Liver (tissue), 9 donors: ENCODE measurements around the gene PRKN. TPM values are rescaled to one million over a fixed set of nuclear protein-coding genes. Genes with fewer than 3 reads are reported as not detected.

Source experiments
- DNase-seq: peaks from one replicate; pipeline ENCODE4 v3.0.0-alpha.2; 2017; ENCODE audit warnings: low spot score
- H3K27ac ChIP-seq, 2 donors: one replicate each; pipeline ENCODE4 v1.7.0; 2013; ENCODE audit warnings: inconsistent platforms in 2 of 2, low read length in 2 of 2, control low read depth in 1 of 2, low read depth in 1 of 2, mild to moderate bottlenecking in 1 of 2
- H3K27me3 ChIP-seq, 4 donors: one replicate each; pipeline versions ENCODE4 v1.6.1 to v1.7.0; 2013; ENCODE audit warnings: low read length in 3 of 4, inconsistent platforms in 1 of 4, mild to moderate bottlenecking in 1 of 4, moderate library complexity in 1 of 4; ENCODE audit not compliant: control insufficient read depth in 4 of 4, insufficient read depth in 4 of 4
- H3K36me3 ChIP-seq, 4 donors: one replicate each; pipeline versions ENCODE4 v1.6.1 to v1.7.0; 2013; ENCODE audit warnings: low read length in 3 of 4, mild to moderate bottlenecking in 3 of 4, low read depth in 1 of 4, moderate library complexity in 1 of 4; ENCODE audit not compliant: control insufficient read depth in 4 of 4, insufficient read depth in 3 of 4
- H3K4me1 ChIP-seq, 4 donors: one replicate each; pipeline versions ENCODE4 v1.6.1 to v1.7.0; 2013; ENCODE audit warnings: low read length in 3 of 4, mild to moderate bottlenecking in 3 of 4, moderate library complexity in 1 of 4; ENCODE audit not compliant: control insufficient read depth in 4 of 4, insufficient read depth in 4 of 4
- H3K4me3 ChIP-seq, 3 donors: one replicate each; pipeline versions ENCODE4 v1.6.1 to v1.7.0; 2013; ENCODE audit warnings: low read length in 3 of 3, control low read depth in 1 of 3, low read depth in 1 of 3, mild to moderate bottlenecking in 1 of 3
- H3K9ac ChIP-seq, 2 donors: one replicate each; pipeline ENCODE4 v1.7.0; 2013; ENCODE audit warnings: low read length in 2 of 2, mild to moderate bottlenecking in 2 of 2, moderate library complexity in 2 of 2, control low read depth in 1 of 2, low read depth in 1 of 2
- H3K9me3 ChIP-seq, 4 donors: one replicate each; pipeline versions ENCODE4 v1.6.1 to v1.7.0; 2013; ENCODE audit warnings: low read length in 3 of 4; ENCODE audit not compliant: control insufficient read depth in 4 of 4
- EGR1 ChIP-seq, 2 donors: IDR thresholded peaks; 2 replicates each; pipeline ENCODE4 v1.6.1; 2016 to 2018; ENCODE audit warnings: antibody characterized with exemption in 2 of 2, low read depth in 2 of 2
- FOXA1 ChIP-seq: IDR thresholded peaks from 2 replicates; pipeline ENCODE4 v1.6.1; 2016; ENCODE audit warnings: antibody characterized with exemption
- FOXA2 ChIP-seq: IDR thresholded peaks from 2 replicates; pipeline ENCODE4 v1.6.1; 2016; ENCODE audit warnings: antibody characterized with exemption
- HNF4A ChIP-seq, 2 donors: conservative IDR thresholded peaks; 2 replicates each; pipeline ENCODE4 v1.6.1; 2016; ENCODE audit warnings: antibody characterized with exemption in 2 of 2, mild to moderate bottlenecking in 2 of 2
- HNF4G ChIP-seq: IDR thresholded peaks from 2 replicates; pipeline ENCODE4 v1.6.1; 2016; ENCODE audit warnings: antibody characterized with exemption
- JUND ChIP-seq, 2 donors: IDR thresholded peaks; 2 replicates each; pipeline ENCODE4 v1.6.1; 2016; ENCODE audit warnings: antibody characterized with exemption in 2 of 2
- RAD21 ChIP-seq, 2 donors: IDR thresholded peaks; 2 replicates each; pipeline ENCODE4 v1.6.1; 2016; ENCODE audit warnings: antibody characterized with exemption in 2 of 2, mild to moderate bottlenecking in 2 of 2
- RXRA ChIP-seq, 2 donors: IDR thresholded peaks; 2 replicates each; pipeline ENCODE4 v1.6.1; 2017 to 2018; ENCODE audit warnings: antibody characterized with exemption in 2 of 2, mild to moderate bottlenecking in 1 of 2
- SP1 ChIP-seq: IDR thresholded peaks from 2 replicates; pipeline ENCODE4 v1.6.1; 2018; ENCODE audit warnings: antibody characterized with exemption, mild to moderate bottlenecking
- TAF1 ChIP-seq: conservative IDR thresholded peaks from 2 replicates; pipeline ENCODE4 v1.6.1; 2016; ENCODE audit warnings: antibody characterized with exemption, mild to moderate bottlenecking
- YY1 ChIP-seq: IDR thresholded peaks from 2 replicates; pipeline ENCODE4 v1.6.1; 2016; ENCODE audit warnings: antibody characterized with exemption, mild to moderate bottlenecking
- WGBS: extraction: QIAGEN DNeasy Blood & Tissue Kit; methylation state at CpG from one replicate; pipeline ENCODE4 v1.1.7; 2013; 5-methylcytosine and 5-hydroxymethylcytosine counted together
- polyA plus RNA-seq, 2 donors: library from polyadenylated mRNA; stranded (reverse) in 1 of 2; unstranded in 1 of 2; fragments of 200-250 nt in 1 of 2; fragments of >200 nt in 1 of 2; fragmentation: Nextera tagmentation in 1 of 2; extraction: Ambion mirVana in 1 of 2; gene quantifications; one replicate each; pipeline versions ENCODE4 v1.2.1 to v1.2.3, GENCODE V29; 2013 to 2015
- total RNA-seq, 2 donors: library from RNA; depleted of rRNA; stranded (reverse); fragments of >200 nt; gene quantifications; one replicate each; pipeline ENCODE4 v1.2.3, GENCODE V29; 2014
- TF ChIP-seq, protein P1 (sequence below): IDR thresholded peaks from 2 replicates; pipeline ENCODE4 v1.6.1; 2016; ENCODE audit warnings: antibody characterized with exemption, mild to moderate bottlenecking
- TF ChIP-seq, protein P2 (sequence below): IDR thresholded peaks from 2 replicates; pipeline ENCODE4 v1.6.1; 2016; ENCODE audit warnings: antibody characterized with exemption
- TF ChIP-seq, protein P3 (sequence below): fragments of 150-350 bp; IDR thresholded peaks from 2 replicates; pipeline ENCODE4 v1.5.1; 2017; ENCODE audit warnings: improper control_type of control experiment, low read depth, low read length; ENCODE audit not compliant: missing input control
- TF ChIP-seq, protein P4 (sequence below): IDR thresholded peaks from 2 replicates; pipeline ENCODE4 v1.6.1; 2016; ENCODE audit warnings: antibody characterized with exemption
- donor health status: healthy.
- donor health status: healthy.
- donor health status: healthy.
- donor health status: healthy.
- donor health status: healthy.

PRKN gene
- total and polyA plus RNA-seq, 4 donors = 0.47 to 4.1 (median 3.2) TPM

DNA sequence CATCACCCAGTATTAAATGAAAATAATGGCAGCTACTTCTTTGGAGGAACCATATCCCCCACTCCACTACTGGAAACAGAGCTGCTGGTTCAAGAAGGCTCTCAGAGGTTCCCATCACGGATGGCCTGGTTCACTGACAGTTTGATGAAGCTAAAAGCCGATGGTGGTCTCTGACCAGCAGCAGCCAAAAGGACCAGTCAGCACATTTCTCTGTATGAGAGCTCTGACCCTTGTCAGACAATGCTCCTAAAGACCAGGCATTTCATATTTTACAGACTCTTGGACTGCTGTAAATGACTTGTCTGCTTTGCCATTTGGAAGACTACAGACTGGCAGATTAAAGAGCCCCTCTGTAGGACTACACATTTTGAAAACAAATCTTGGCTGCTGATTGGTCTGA, 16.6 kb downstream of the PRKN start:
- H3K27ac ChIP-seq = no peak overlapping the region
- DNase-seq = no peak
- no peak overlapping the region for H3K9ac ChIP-seq
- H3K4me3 ChIP-seq = no peak overlapping the region
- TF ChIP-seq FOXA1 = no peak
- no peaks in the 10 kb centered on the region for H3K27me3 ChIP-seq
- 96% methylated on average over 2 of the region's 2 CpGs for WGBS
- H3K4me1 ChIP-seq = no peaks in the 10 kb centered on the region
- H3K36me3 ChIP-seq = no peaks in the 10 kb centered on the region
- H3K9me3 ChIP-seq = no peaks in the 10 kb centered on the region

DNA sequence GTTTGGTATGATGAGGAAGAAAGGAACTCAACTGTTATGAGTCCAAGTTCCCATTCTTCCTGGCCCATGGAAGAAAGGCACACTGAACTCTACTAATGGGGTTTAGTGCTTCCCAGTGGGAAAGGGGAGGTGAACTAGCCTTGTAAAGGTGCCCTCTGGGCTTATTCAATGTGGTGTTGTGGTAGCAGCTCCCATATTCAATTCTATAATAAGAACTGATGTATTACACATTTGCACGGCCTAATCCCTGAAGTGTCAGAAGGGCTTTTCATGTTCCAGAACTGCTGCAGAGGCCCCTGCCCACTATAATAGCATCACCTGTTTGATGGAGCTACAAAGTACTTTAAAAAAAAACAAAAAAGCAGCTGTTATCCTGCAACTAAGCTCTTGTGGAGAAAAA, 17.1 kb downstream of the PRKN start:
- 98% methylated on average over 1 of the region's 1 CpG for WGBS
- Histone ChIP-seq H3K36me3 (no peaks in the 10 kb centered on the region), H3K4me1 (no peaks in the 10 kb centered on the region), H3K9me3 (no peaks in the 10 kb centered on the region), H3K27ac (no peak overlapping the region), H3K4me3 (no peak overlapping the region), H3K9ac (no peak overlapping the region), H3K27me3 (no peaks in the 10 kb centered on the region)
- TF ChIP-seq RAD21 (IDR thresholded peaks at IDR 0.05) = no peak
- TF ChIP-seq, protein P1, sequence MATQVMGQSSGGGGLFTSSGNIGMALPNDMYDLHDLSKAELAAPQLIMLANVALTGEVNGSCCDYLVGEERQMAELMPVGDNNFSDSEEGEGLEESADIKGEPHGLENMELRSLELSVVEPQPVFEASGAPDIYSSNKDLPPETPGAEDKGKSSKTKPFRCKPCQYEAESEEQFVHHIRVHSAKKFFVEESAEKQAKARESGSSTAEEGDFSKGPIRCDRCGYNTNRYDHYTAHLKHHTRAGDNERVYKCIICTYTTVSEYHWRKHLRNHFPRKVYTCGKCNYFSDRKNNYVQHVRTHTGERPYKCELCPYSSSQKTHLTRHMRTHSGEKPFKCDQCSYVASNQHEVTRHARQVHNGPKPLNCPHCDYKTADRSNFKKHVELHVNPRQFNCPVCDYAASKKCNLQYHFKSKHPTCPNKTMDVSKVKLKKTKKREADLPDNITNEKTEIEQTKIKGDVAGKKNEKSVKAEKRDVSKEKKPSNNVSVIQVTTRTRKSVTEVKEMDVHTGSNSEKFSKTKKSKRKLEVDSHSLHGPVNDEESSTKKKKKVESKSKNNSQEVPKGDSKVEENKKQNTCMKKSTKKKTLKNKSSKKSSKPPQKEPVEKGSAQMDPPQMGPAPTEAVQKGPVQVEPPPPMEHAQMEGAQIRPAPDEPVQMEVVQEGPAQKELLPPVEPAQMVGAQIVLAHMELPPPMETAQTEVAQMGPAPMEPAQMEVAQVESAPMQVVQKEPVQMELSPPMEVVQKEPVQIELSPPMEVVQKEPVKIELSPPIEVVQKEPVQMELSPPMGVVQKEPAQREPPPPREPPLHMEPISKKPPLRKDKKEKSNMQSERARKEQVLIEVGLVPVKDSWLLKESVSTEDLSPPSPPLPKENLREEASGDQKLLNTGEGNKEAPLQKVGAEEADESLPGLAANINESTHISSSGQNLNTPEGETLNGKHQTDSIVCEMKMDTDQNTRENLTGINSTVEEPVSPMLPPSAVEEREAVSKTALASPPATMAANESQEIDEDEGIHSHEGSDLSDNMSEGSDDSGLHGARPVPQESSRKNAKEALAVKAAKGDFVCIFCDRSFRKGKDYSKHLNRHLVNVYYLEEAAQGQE = no peak
- TF ChIP-seq, protein P2, sequence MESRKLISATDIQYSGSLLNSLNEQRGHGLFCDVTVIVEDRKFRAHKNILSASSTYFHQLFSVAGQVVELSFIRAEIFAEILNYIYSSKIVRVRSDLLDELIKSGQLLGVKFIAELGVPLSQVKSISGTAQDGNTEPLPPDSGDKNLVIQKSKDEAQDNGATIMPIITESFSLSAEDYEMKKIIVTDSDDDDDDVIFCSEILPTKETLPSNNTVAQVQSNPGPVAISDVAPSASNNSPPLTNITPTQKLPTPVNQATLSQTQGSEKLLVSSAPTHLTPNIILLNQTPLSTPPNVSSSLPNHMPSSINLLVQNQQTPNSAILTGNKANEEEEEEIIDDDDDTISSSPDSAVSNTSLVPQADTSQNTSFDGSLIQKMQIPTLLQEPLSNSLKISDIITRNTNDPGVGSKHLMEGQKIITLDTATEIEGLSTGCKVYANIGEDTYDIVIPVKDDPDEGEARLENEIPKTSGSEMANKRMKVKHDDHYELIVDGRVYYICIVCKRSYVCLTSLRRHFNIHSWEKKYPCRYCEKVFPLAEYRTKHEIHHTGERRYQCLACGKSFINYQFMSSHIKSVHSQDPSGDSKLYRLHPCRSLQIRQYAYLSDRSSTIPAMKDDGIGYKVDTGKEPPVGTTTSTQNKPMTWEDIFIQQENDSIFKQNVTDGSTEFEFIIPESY = no peak
- TF ChIP-seq JUND (IDR thresholded peaks at IDR 0.05) = no peak
- TF ChIP-seq FOXA1 = no peak
- TF ChIP-seq TAF1 = no peak
- no peak for DNase-seq

DNA sequence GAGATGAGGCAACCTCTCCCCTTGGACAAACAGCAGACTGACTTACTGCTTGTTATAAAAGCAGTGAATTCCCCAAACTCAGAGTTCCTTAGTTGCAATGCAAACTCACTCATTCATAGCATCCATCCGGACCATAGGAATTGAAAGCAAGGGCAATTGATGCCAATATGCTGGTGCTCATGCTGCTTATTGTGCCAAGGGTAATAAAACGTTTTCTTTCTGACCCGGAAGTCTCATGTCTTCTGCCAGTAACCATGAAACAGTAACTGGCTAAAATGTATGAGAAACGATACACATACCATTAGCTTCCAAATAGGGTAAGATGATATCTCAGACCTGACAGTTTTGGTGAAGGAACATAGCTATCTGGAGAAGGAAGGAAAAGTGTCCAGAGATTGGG, 18.1 kb downstream of the PRKN start:
- DNase-seq = no peak
- H3K9ac ChIP-seq = no peak overlapping the region
- H3K27me3 ChIP-seq = no peaks in the 10 kb centered on the region
- H3K4me1 ChIP-seq = no peaks in the 10 kb centered on the region
- H3K4me3 ChIP-seq = no peak overlapping the region
- no peaks in the 10 kb centered on the region for H3K9me3 ChIP-seq
- WGBS = 85% methylated on average over 4 of the region's 4 CpGs
- H3K27ac ChIP-seq = no peak overlapping the region
- H3K36me3 ChIP-seq = no peaks in the 10 kb centered on the region
- TF ChIP-seq, protein P1 = no peak
- no peak for TF ChIP-seq FOXA1
- TF ChIP-seq, protein P3, sequence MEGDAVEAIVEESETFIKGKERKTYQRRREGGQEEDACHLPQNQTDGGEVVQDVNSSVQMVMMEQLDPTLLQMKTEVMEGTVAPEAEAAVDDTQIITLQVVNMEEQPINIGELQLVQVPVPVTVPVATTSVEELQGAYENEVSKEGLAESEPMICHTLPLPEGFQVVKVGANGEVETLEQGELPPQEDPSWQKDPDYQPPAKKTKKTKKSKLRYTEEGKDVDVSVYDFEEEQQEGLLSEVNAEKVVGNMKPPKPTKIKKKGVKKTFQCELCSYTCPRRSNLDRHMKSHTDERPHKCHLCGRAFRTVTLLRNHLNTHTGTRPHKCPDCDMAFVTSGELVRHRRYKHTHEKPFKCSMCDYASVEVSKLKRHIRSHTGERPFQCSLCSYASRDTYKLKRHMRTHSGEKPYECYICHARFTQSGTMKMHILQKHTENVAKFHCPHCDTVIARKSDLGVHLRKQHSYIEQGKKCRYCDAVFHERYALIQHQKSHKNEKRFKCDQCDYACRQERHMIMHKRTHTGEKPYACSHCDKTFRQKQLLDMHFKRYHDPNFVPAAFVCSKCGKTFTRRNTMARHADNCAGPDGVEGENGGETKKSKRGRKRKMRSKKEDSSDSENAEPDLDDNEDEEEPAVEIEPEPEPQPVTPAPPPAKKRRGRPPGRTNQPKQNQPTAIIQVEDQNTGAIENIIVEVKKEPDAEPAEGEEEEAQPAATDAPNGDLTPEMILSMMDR = no peak
- TF ChIP-seq RXRA (IDR thresholded peaks at IDR 0.05) = no peak
- no peak for TF ChIP-seq FOXA2
- TF ChIP-seq, protein P4, sequence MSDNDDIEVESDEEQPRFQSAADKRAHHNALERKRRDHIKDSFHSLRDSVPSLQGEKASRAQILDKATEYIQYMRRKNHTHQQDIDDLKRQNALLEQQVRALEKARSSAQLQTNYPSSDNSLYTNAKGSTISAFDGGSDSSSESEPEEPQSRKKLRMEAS = no peak
- no peak for TF ChIP-seq JUND (IDR thresholded peaks at IDR 0.05)
- no peak for TF ChIP-seq YY1
- no peak for TF ChIP-seq HNF4G
- no peak for TF ChIP-seq RAD21 (IDR thresholded peaks at IDR 0.05)
- TF ChIP-seq, protein P2 = no peak
- TF ChIP-seq SP1 = no peak
- TF ChIP-seq HNF4A (conservative IDR thresholded peaks at IDR 0.05) = no peak
- TF ChIP-seq EGR1 (IDR thresholded peaks at IDR 0.05; ENCODE audit: low read depth in 2 of 2) = no peak
